GM19452 (cell line): ENCODE data around the gene TEX19.

Experiments
- ATAC-seq: cut with Tn5 transposase; IDR thresholded peaks from one replicate; pipeline ENCODE4 v1.9.1; 2021; ENCODE audit not compliant: unreplicated experiment

Gene TEX19

GRCh38 chr17:82320956-82321927 lies 37.8 kb upstream of the TEX19 start:
- ATAC-seq: no peak

- ATAC-seq: no peak
Observed at GRCh38 chr17:82321947-82322466, 37.0 kb upstream of the TEX19 start.

- no peak for ATAC-seq
Observed at GRCh38 chr17:82322526-82323453, 36.3 kb upstream of the TEX19 start.

GRCh38 chr17:82323514-82324234 lies 35.4 kb upstream of the TEX19 start:
- ATAC-seq: no peak

GRCh38 chr17:82324566-82325285 lies 34.3 kb upstream of the TEX19 start:
- ATAC-seq: no peak

GRCh38 chr17:82325286-82326180 lies 33.5 kb upstream of the TEX19 start:
- no peak for ATAC-seq

GRCh38 chr17:82327289-82327688 lies 31.8 kb upstream of the TEX19 start:
- ATAC-seq: no peak

GRCh38 chr17:82327757-82328140 lies 31.3 kb upstream of the TEX19 start:
- no peak for ATAC-seq

GRCh38 chr17:82328141-82328993 lies 30.7 kb upstream of the TEX19 start:
- ATAC-seq: no peak

- no peak for ATAC-seq
Observed at GRCh38 chr17:82328994-82329507, 30.0 kb upstream of the TEX19 start.

GRCh38 chr17:82329683-82330321 lies 29.2 kb upstream of the TEX19 start:
- ATAC-seq: no peak

GRCh38 chr17:82330322-82331239 lies 28.5 kb upstream of the TEX19 start:
- no peak for ATAC-seq

GRCh38 chr17:82331345-82331939 lies 27.6 kb upstream of the TEX19 start:
- no peak for ATAC-seq

GRCh38 chr17:82332669-82333278 lies 26.3 kb upstream of the TEX19 start:
- ATAC-seq: no peak

GRCh38 chr17:82333279-82334171 lies 25.5 kb upstream of the TEX19 start, which contains the start of gene SECTM1:
Gene SECTM1, minus strand, starts transcription at chr17:82333766. Its CDS starts 6,526 bp downstream, at chr17:82327240.
- no peak for ATAC-seq
